Measurements from ENCODE around the gene PICK1.

The PICK1 gene

GRCh38 chr22:38086001-38086845 lies 29.0 kb downstream of the PICK1 start:
- no peak for DNase-seq (ENCODE audit: extremely low read depth in 1 of 2, low read depth in 1 of 2)

- DNase-seq (ENCODE audit: extremely low read depth in 1 of 2, low read depth in 1 of 2): no peak
Measured at GRCh38 chr22:38086942-38087341, 29.7 kb downstream of the PICK1 start.

- no peak for DNase-seq (ENCODE audit: extremely low read depth in 1 of 2, low read depth in 1 of 2)
Measured at GRCh38 chr22:38087855-38088254, 30.7 kb downstream of the PICK1 start.

- DNase-seq (ENCODE audit: extremely low read depth in 1 of 2, low read depth in 1 of 2): no peak
Measured at GRCh38 chr22:38088629-38089473, 31.6 kb downstream of the PICK1 start.

GRCh38 chr22:38089474-38089851 lies 32.3 kb downstream of the PICK1 start:
- DNase-seq (ENCODE audit: extremely low read depth in 1 of 2, low read depth in 1 of 2): no peak

- DNase-seq (ENCODE audit: extremely low read depth in 1 of 2, low read depth in 1 of 2): no peak
Measured at GRCh38 chr22:38097058-38097457, 39.9 kb downstream of the PICK1 start.

GRCh38 chr22:38097557-38098409 lies 40.6 kb downstream of the PICK1 start:
- no peak for DNase-seq (ENCODE audit: extremely low read depth in 1 of 2, low read depth in 1 of 2)

- DNase-seq (ENCODE audit: extremely low read depth in 1 of 2, low read depth in 1 of 2): no peak
Measured at GRCh38 chr22:38098410-38099249, 41.4 kb downstream of the PICK1 start.

GRCh38 chr22:38103641-38104040 lies 46.4 kb downstream of the PICK1 start:
- DNase-seq (ENCODE audit: extremely low read depth in 1 of 2, low read depth in 1 of 2): no peak

GRCh38 chr22:38104084-38104483 lies 46.9 kb downstream of the PICK1 start:
- DNase-seq (ENCODE audit: extremely low read depth in 1 of 2, low read depth in 1 of 2): no peak

GRCh38 chr22:38106814-38107578 lies 49.8 kb downstream of the PICK1 start:
- no peak for DNase-seq (ENCODE audit: extremely low read depth in 1 of 2, low read depth in 1 of 2)

- no peak for DNase-seq (ENCODE audit: extremely low read depth in 1 of 2, low read depth in 1 of 2)
Measured at GRCh38 chr22:38107692-38108515, 50.7 kb downstream of the PICK1 start.

GRCh38 chr22:38108561-38109319 lies 51.5 kb downstream of the PICK1 start:
- DNase-seq (ENCODE audit: extremely low read depth in 1 of 2, low read depth in 1 of 2): no peak

GRCh38 chr22:38109371-38110001 lies 52.3 kb downstream of the PICK1 start:
- DNase-seq (ENCODE audit: extremely low read depth in 1 of 2, low read depth in 1 of 2): no peak

GRCh38 chr22:38110008-38110862 lies 53.0 kb downstream of the PICK1 start, which contains the start of gene BAIAP2L2:
TSS of gene BAIAP2L2 (minus strand) at chr22:38110684. CDS start at chr22:38110525, 159 bp downstream.
- no peak for DNase-seq (ENCODE audit: extremely low read depth in 1 of 2, low read depth in 1 of 2)
